HEK293 (cell line): ENCODE data around the gene LCN10.

Experiments
- CTCF ChIA-PET: fragments of 350-600 bp; formaldehyde crosslinking; extraction: SDS; loops from one replicate; lab custom pipeline; 2021; ENCODE audit warnings: antibody characterized with exemption; lab: Yijun Ruan, JAX
- POLR2A ChIA-PET: fragments of 300-600 bp; formaldehyde crosslinking; extraction: SDS; loops from one replicate; lab custom pipeline; 2020; ENCODE audit warnings: antibody characterized with exemption, inconsistent platforms; lab: Yijun Ruan, JAX
- H3K27ac ChIP-seq: fragments of 200-500 bp; sonication (Bioruptor generic); 2 replicates; pipeline ENCODE4 v1.5.1; 2014; ENCODE audit warnings: low read depth, low read length, control low read depth, inconsistent platforms; ENCODE audit errors: extremely low read depth
- H3K36me3 ChIP-seq, 2 experiments: fragments of 200-500 bp in 1 of 2; sonication (Bioruptor generic) in 1 of 2; 1 replicate in 1 of 2; 2 replicates in 1 of 2; pipeline ENCODE4 v1.5.1; 2014 to 2017; ENCODE audit warnings: inconsistent platforms in 2 of 2, low read length in 2 of 2; ENCODE audit not compliant: control insufficient read depth in 2 of 2, insufficient read depth in 1 of 2
- H3K4me1 ChIP-seq: fragments of 200-500 bp; sonication (Bioruptor generic); 2 replicates; pipeline ENCODE4 v1.5.1; 2014; ENCODE audit warnings: mild to moderate bottlenecking, low read length, inconsistent platforms; ENCODE audit not compliant: control insufficient read depth, insufficient read depth
- H3K4me3 ChIP-seq: 2 replicates; pipeline ENCODE4 v1.5.1; 2011; ENCODE audit warnings: low read depth, mild to moderate bottlenecking, control low read depth, low read length, moderate library complexity
- H3K9me3 ChIP-seq: fragments of 200-500 bp; sonication (Bioruptor generic); 2 replicates; pipeline ENCODE4 v1.5.1; 2014; ENCODE audit warnings: low read depth, low read length, inconsistent platforms; ENCODE audit not compliant: control insufficient read depth, insufficient read depth
- EGR2 ChIP-seq: fragments of 450-650 bp; formaldehyde crosslinking; IDR thresholded peaks from 2 replicates; pipeline ENCODE4 v1.5.1; 2016; ENCODE audit warnings: low read depth, missing biosample characterization, missing genetic modification characterization
- HIC1 ChIP-seq: fragments of 450-650 bp; formaldehyde crosslinking; IDR thresholded peaks from 2 replicates; pipeline ENCODE4 v1.5.1; 2016; ENCODE audit warnings: missing biosample characterization, missing genetic modification characterization
- IKZF3 ChIP-seq: fragments of 450-650 bp; IDR thresholded peaks from 2 replicates; pipeline ENCODE4 v1.5.0; 2018; ENCODE audit warnings: missing biosample characterization, mild to moderate bottlenecking, missing genetic modification characterization, moderate library complexity
- KLF9 ChIP-seq: fragments of 450-650 bp; formaldehyde crosslinking; IDR thresholded peaks from 2 replicates; pipeline ENCODE4 v1.5.1; 2016; ENCODE audit warnings: missing biosample characterization, missing genetic modification characterization, low read depth
- MZF1 ChIP-seq: fragments of 450-650 bp; formaldehyde crosslinking; IDR thresholded peaks from 2 replicates; pipeline ENCODE4 v1.5.1; 2017; ENCODE audit warnings: missing biosample characterization, missing genetic modification characterization, borderline replicate concordance
- REST ChIP-seq: fragments of 450-650 bp; formaldehyde crosslinking; IDR thresholded peaks from 2 replicates; pipeline ENCODE4 v1.5.1; 2016; ENCODE audit warnings: missing biosample characterization, missing genetic modification characterization
- SCRT1 ChIP-seq: fragments of 450-650 bp; formaldehyde crosslinking; IDR thresholded peaks from 2 replicates; pipeline ENCODE4 v1.5.1; 2016; ENCODE audit warnings: missing biosample characterization, missing genetic modification characterization, borderline replicate concordance
- TCF7L2 ChIP-seq: IDR thresholded peaks from 2 replicates; pipeline ENCODE4 v1.6.1; 2011; ENCODE audit warnings: low read depth, mild to moderate bottlenecking, inconsistent platforms, low read length, moderate library complexity, borderline replicate concordance
- ZBTB10 ChIP-seq: fragments of 450-650 bp; formaldehyde crosslinking; IDR thresholded peaks from 2 replicates; pipeline ENCODE4 v1.5.1; 2016; ENCODE audit warnings: missing biosample characterization, missing genetic modification characterization
- ZNF16 ChIP-seq: fragments of 450-650 bp; formaldehyde crosslinking; IDR thresholded peaks from 2 replicates; pipeline ENCODE4 v1.5.1; 2016; ENCODE audit warnings: low read depth, missing biosample characterization, missing genetic modification characterization
- ZNF169 ChIP-seq: fragments of 450-650 bp; formaldehyde crosslinking; IDR thresholded peaks from 2 replicates; pipeline ENCODE4 v1.5.1; 2016; ENCODE audit warnings: missing biosample characterization, missing genetic modification characterization
- ZNF184 ChIP-seq: fragments of 450-650 bp; IDR thresholded peaks from 2 replicates; pipeline ENCODE4 v1.5.1; 2018; ENCODE audit warnings: missing biosample characterization, mild to moderate bottlenecking, missing genetic modification characterization
- ZNF214 ChIP-seq: fragments of 450-650 bp; formaldehyde crosslinking; IDR thresholded peaks from 2 replicates; pipeline ENCODE4 v1.5.1; 2017; ENCODE audit warnings: missing biosample characterization, mild to moderate bottlenecking, missing genetic modification characterization, borderline replicate concordance
- ZNF311 ChIP-seq: fragments of 450-650 bp; formaldehyde crosslinking; IDR thresholded peaks from 2 replicates; pipeline ENCODE4 v1.5.1; 2017; ENCODE audit warnings: missing biosample characterization, missing genetic modification characterization, borderline replicate concordance
- ZNF510 ChIP-seq: fragments of 450-650 bp; formaldehyde crosslinking; IDR thresholded peaks from 2 replicates; pipeline ENCODE4 v1.5.1; 2018; ENCODE audit warnings: mild to moderate bottlenecking, missing genetic modification characterization, missing biosample characterization; ENCODE audit not compliant: insufficient replicate concordance
- ZNF548 ChIP-seq: fragments of 450-650 bp; formaldehyde crosslinking; IDR thresholded peaks from 2 replicates; pipeline ENCODE4 v1.5.1; 2016; ENCODE audit warnings: missing biosample characterization, missing genetic modification characterization
- ZNF645 ChIP-seq: fragments of 450-650 bp; formaldehyde crosslinking; IDR thresholded peaks from 2 replicates; pipeline ENCODE4; 2016; ENCODE audit warnings: missing biosample characterization, missing genetic modification characterization
- ZNF654 ChIP-seq: fragments of 450-650 bp; formaldehyde crosslinking; IDR thresholded peaks from 2 replicates; pipeline ENCODE4 v1.5.1; 2016; ENCODE audit warnings: low read depth, missing biosample characterization, missing genetic modification characterization
- ZNF660 ChIP-seq: fragments of 450-650 bp; IDR thresholded peaks from 2 replicates; pipeline ENCODE4 v1.5.1; 2018; ENCODE audit warnings: missing biosample characterization, mild to moderate bottlenecking, missing genetic modification characterization
- ZNF768 ChIP-seq: fragments of 450-650 bp; formaldehyde crosslinking; IDR thresholded peaks from 2 replicates; pipeline ENCODE4 v1.5.1; 2018; ENCODE audit warnings: missing biosample characterization, mild to moderate bottlenecking, missing genetic modification characterization
- TF ChIP-seq, protein P1 (sequence below): fragments of 450-650 bp; formaldehyde crosslinking; IDR thresholded peaks from 2 replicates; pipeline ENCODE4 v1.5.1; 2016; ENCODE audit warnings: missing biosample characterization, missing genetic modification characterization

Gene LCN10

GRCh38 chr9:136720898-136721338 lies 21.8 kb downstream of the LCN10 start:
- ChIA-PET CTCF (no interaction called here), POLR2A (interaction anchor here (0.5 to 3.8 kb wide), 3 partner anchors 7 to 349 kb away, joined by 3 to 25 read pairs (median 4); partner anchors contain the start of genes AGPAT2, DIPK1B and SAPCD2)
- no peak for TF ChIP-seq ZNF169 (tag by site-specific recombination)
- TF ChIP-seq ZBTB10 (tag by site-specific recombination) = 0 out of 2 replicates have a peak, but pooled peaks have one; percentile 12
- 0 out of 2 replicates have a peak, but pooled peaks have one; percentile 10 for TF ChIP-seq ZNF660 (tag by site-specific recombination)
- TF ChIP-seq REST (tag by site-specific recombination) = peak; percentile 51; the same call in 1 of the 2 replicates
- TF ChIP-seq HIC1 (tag by site-specific recombination) = peak; percentile 58
- H3K9me3 ChIP-seq = no peaks in the 10 kb centered on the region
- H3K27ac ChIP-seq = peak overlapping the region; percentile 46; the same call in 1 of the 2 replicates
- no peak overlapping the region for H3K4me3 ChIP-seq
- H3K36me3 ChIP-seq = peaks cover 0 to 68% of the 10 kb centered on the region in 2 experiments; a peak in 2 of 3 replicates
- H3K4me1 ChIP-seq = no peaks in the 10 kb centered on the region; the same call in 1 of the 2 replicates

DNA sequence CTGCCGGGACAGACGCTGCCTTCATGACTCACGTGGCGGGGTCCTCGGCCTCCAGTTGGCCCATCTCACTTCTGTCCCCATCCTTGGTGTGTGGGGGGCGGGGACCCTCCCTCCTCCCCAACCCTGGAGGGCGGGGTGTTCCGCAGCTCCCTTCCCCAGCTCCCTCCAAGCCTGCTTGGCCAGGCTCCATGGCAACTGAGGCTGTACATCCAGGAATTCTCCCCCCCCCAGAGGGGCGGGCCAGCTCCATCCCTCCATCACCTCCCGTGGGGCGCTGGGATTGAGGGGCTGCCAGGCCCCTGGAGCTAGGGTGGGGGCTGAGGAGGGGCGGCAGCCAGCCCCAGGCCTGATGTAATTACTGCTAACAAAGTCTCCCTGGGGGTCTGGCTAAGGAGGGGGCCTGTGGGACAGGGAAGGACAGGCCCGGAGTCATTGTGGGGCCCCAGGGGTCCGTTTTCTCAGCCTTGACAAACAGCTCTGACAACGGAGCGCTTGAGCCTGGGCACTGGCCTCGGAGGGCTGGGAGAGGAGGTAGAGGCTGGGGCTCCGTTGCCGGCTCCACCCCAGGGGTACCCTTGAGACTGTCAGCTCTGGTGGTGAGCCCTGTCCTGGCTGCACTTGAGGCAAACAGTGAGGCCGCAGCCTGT lies 22.4 kb downstream of the LCN10 start:
- Histone ChIP-seq H3K27ac (no peak overlapping the region), H3K9me3 (no peaks in the 10 kb centered on the region), H3K4me1 (no peaks in the 10 kb centered on the region), H3K4me3 (no peak overlapping the region), H3K36me3 (peaks cover 0 to 67% of the 10 kb centered on the region in 2 experiments; a peak in 2 of 3 replicates)
- ChIA-PET CTCF (interaction anchor here (0.7 to 1.2 kb wide), 2 partner anchors 54 to 376 kb away, joined by 3 read pairs; no protein-coding TSS in a partner anchor), POLR2A (interaction anchor here (0.5 to 1.8 kb wide), 3 partner anchors 34 to 350 kb away, joined by 3 to 8 read pairs (median 4); partner anchors contain the start of genes AGPAT2 and SAPCD2)
- TF ChIP-seq KLF9 (tag by site-specific recombination) (peak; percentile 65), ZNF654 (no peak), ZNF660 (tag by site-specific recombination) (no peak), ZNF184 (tag by site-specific recombination) (no peak), MZF1 (no peak), ZNF548 (tag by site-specific recombination) (no peak), ZNF768 (tag by site-specific recombination) (no peak), ZNF16 (tag by site-specific recombination) (no peak), SCRT1 (tag by site-specific recombination) (no peak), TCF7L2 (no peak), EGR2 (no peak), ZNF311 (no peak), IKZF3 (tag by site-specific recombination) (peak; percentile 78), ZNF510 (tag by site-specific recombination) (no peak), ZNF645 (tag by site-specific recombination) (no peak), ZNF214 (no peak)
- TF ChIP-seq, protein P1, sequence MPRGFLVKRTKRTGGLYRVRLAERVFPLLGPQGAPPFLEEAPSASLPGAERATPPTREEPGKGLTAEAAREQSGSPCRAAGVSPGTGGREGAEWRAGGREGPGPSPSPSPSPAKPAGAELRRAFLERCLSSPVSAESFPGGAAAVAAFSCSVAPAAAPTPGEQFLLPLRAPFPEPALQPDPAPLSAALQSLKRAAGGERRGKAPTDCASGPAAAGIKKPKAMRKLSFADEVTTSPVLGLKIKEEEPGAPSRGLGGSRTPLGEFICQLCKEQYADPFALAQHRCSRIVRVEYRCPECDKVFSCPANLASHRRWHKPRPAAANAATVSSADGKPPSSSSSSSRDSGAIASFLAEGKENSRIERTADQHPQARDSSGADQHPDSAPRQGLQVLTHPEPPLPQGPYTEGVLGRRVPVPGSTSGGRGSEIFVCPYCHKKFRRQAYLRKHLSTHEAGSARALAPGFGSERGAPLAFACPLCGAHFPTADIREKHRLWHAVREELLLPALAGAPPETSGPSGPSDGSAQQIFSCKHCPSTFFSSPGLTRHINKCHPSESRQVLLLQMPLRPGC (tag by site-specific recombination) = no peak; the same call in 1 of the 2 replicates
